Fibroblast of peridontal ligament (primary cell): Measurements from ENCODE around the gene MAPKAP1.

Experiments used
- DNase-seq: peaks from one replicate; pipeline ENCODE4 v3.0.0-alpha.2; 2010; ENCODE audit errors: extremely low read depth

Gene MAPKAP1

DNA sequence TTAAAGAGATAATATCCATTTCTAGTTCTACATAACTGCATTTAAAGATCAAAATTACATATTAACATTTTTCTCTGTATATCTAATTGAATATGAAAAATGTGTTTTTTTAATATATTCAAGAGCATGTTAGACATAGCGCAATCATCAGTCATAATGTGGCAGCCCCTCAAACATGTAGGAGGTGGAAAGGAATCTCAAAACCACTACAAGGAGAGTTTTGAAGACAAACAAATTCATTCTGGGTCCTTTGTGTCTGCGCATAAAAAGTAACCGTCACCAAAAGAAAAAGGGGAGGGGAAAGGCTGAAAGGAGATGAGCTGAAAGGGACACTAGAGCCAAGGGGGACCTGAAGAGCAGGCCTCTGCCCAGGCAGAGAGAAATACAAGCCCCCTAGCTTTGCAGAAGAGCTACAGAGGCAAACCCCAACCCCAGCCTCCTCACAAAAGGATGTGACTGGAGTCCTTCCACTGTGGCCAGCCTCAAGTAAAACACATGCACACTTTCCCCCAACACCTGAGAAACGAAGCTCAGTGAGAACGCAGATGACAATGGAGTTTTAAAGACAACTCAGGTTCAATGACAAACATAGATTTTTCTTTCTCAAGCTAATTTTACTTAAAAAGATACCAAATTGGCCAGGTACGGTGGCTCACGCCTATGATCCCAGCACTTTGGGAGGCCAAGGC lies 62.0 kb downstream of the MAPKAP1 start:
- DNase-seq: no peak

DNA sequence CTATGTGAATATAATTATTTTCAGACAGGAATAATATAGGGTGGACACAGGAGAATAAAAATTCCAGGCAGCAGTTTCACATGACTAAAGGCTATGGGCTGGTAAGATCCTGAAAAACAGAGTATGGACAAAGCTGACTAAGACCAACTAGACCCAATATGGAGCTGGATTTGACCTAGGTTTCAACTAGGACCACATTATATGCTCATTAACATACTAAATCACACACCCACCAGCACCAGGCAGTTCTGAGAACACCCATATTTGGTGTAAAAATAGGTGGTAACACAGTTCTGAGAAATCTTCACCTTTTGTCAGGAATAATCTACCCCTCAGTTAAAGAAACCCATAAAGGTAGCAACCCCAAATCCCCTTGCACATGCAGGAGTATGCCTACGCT lies 64.7 kb downstream of the MAPKAP1 start:
- DNase-seq: no peak

DNA sequence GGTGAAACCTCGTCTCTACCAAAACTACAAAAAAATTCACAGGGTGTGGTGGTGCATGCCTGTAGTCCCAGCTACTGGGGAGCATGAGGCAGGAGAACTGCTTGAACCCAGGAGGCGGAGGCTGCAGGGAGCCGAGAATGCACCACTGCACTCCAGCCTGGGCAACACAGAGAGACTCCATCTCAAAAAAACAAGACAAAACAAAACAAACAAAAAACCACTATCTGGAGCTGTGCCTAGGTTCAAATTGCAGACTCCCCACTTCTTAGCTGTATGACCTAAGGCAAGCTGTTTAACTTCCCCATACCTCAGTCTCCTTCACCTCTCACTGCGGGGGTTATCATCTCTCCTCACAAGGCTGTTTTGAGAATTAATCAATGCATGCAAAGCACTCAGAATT lies 68.0 kb downstream of the MAPKAP1 start:
- DNase-seq: no peak

DNA sequence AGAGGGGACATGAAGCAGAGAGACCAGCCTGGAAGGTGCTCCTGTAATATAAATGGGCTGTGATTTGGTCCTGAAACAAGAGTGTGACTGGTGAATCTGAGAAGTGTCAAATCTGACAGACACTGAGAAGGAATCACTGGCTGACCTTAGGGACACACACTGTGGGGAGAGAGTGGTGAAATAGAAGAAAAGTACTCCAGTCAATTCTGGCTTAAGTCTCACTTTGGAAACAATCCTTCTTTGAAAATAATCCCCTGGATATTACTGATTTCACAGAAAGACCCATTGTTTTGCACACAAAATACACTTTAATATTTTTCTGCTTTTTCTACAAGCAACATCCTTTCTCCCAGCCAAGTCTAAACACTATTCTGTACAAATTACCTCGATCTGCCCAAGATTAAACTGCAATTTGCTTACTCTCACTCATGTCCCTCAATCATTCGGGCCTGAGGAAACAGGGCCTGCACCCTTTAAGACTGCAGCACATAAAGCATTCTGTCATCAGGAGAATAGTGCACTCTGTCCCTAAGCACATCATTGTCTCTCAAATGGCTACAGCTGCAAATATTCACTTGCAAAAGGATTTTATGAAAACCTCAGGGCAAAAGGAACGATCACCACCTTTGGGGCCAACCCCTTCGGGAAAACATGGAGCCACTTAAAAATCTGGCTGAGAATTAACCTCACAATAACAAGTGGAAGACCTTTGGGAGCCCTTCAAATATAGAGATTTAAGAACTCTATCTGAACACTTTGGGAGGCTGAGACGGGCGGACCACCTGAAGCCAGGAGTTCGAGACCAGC lies 68.6 kb downstream of the MAPKAP1 start:
- DNase-seq: no peak

DNA sequence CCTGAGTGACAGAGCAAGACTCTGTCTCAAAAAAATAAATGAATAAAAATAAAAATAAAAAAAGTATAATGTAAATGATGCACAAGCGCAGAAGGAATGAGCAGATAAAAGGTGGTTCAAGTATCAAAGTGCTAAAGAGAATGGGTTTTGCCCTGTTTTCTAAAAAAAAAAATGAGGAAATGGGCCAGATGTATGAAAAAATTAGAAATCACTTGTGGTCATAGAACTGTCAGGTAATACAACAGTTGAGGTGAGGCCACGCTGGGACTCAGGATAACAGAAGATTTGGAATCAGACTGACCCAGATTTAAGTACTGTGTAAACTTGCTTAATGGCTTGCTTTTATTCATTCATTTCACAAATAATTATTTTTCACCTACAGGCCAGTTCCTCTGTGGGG lies 69.8 kb downstream of the MAPKAP1 start:
- DNase-seq: no peak

DNA sequence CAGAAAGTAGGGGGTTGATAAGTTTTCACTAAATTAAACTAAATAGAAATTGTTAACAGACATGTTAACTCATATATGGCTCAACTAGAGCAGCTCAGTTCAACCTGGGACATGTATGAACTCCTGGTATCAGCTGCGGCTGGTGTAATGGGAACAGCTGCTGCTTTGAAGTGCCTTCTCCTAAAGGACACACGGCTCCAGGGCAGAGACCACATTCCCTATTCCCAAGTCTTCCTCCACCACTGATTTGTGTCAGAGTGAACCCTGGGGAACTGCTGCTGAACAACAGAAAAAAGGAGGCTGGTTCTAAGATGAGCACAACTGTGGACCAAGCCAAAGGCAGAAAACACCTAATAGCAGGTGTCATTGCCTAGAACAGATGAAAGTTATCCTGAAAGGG lies 71.1 kb downstream of the MAPKAP1 start:
- DNase-seq: no peak

DNA sequence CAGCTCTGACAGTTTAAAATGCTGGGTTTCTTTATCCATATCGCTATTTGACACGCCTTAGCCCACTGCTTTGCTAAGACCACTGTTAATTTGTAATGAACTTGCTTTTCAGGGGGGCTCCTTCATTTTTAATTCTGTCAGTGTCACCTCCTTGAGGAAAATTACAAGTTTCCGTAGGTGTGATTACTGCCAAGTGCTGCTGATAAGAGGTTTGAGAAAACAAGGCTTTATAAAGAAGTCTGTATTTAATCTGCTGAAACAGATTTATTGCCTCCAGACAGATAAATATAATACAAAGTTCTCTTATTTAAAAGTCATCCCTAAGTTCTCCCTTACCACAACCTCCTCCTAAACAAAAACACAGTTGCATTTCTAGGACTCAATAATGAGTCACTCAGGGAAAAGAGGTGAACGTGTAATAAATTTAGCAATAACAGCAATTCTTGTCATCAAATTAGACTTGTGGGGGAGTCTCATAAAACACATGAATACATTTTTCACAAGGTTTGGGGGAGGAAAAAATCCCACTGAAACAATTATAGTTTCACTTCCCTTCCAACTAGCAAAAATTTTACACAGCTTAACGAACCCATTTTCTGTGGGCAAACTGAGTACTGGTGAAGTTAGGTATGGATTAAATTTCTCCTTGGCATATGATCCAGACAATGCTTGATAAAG lies 72.8 kb downstream of the MAPKAP1 start:
- DNase-seq: no peak

DNA sequence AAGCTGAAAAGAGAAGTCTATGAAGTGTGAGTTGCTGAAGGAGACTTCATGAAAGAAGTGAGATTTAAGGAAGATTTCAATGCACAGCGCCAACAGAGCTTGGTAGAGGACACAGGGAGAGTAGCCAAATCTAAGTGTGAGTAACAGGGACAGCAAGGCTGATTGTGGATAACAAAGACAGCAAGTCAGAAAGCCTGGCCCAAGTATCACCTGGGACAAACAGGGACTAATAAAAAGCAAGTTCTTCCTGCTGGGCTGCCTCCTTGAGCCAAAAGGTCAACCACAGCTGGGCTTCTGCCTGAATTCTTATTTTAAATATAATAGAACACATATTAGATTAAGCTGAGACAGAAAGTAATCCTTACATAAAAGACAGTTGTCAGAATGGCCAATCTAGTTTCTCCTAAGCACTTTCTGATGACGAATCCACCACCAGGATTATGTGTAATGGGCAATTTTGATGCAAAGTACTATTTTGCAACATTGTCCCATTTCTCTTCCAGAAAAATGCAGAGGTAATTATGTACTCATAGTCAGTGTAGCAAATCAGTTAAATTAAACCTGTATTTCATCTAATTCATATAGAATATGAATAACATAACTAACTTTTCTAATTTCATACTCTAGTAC lies 73.8 kb downstream of the MAPKAP1 start:
- DNase-seq: no peak

DNA sequence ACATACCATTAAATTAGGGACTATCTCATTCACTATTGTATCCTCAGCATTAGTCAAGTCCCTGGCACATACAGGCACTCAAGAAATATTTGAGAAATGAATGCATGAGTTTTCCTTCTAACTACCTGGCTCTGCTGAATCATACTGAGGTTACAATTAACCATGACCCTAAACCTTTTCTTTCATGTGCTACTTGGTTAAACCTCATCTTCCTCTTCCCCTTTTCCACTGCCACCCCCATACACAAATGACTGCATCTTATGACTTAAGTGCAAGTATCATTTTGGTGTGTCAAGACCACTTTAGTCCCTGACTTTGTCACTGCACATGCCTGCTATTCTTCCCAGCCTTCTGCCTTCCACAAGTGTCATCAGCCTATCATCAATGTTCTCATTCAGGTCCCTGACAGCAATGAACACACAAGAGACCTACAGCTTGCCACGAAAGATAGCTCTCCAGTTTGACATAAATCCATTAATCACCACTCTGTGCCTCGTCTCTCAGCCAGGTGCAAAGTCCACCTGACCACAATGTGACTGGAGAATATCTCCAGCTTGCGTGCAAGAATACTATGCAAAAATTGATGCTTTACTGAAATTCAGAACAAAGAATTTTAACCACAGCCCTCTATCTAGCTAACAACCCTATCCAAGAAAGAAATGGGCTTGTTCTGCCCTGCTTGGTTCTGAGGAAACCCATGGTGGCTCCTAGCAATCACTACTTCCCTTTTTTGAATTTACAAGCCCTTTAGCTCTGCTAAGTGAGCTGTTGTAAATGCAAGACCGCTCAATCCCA lies 74.5 kb downstream of the MAPKAP1 start:
- DNase-seq: no peak

DNA sequence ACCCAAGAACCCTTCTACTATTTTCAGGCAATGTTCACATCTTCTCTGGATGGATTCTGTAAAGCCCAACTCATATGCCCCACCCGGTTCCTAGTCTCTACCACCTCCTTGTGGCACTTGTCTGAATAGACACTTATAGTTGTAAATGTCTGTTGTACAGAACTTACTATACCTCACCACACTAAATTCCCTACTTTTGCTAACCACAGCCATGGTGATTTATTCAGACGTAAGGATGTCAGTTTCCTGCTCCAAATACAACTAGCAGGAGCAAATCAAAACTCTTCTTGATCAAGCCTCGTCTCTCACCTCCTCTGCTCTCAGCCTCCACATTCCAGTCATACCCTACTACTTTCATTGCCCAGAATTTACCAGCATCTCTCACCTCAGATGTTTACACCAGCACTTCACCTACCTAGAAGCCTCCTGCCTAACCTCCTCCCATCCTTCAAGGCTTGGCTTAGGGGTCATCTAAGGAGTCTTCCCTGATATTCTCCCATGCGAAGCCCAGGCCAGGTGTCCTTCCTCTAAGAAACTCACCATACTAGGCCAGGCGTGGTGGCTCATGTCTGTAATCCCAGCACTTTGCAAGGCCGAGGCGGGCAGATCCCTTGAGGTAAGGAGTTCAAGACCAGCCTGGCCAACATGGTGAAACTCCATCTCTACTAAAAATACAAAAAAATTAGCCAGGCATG lies 75.5 kb downstream of the MAPKAP1 start:
- DNase-seq: peak; percentile 73

DNA sequence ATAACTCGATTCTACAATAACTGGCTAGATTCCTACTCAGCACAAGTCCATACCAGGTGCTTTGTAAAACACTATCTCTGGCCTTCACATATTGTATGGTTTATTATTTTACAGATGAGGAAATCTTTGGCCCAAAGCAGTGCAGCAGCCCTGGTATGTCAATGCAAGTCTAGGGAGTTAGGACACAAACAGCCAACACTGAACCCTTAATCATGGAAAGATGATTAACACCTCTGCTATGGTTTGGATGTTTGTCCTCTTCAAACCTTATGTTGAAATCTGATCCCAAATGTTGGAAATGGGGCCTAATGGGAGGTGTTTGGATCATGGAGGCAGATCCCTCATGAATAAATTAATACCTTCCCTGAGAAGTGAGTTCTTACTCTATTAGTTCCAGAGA lies 76.6 kb downstream of the MAPKAP1 start:
- DNase-seq: no peak

DNA sequence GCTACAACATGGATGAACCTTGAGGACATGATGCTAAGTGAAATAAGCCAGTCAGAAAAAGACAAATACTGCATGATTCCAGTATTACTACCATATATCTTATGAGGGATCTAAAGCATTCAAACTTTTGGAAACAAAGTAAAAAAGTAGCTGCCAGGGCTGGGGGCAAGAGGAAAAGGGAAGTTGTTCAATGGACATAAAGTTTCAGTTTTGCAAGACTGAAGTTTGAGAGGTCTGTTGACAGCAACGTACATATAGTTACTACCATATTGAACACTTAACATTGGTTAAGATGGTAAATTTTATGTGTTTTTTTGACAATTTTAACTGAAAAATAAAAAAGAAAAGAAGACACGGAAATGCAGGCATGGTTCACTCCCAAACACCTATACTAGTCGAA lies 77.6 kb downstream of the MAPKAP1 start:
- no peak for DNase-seq

DNA sequence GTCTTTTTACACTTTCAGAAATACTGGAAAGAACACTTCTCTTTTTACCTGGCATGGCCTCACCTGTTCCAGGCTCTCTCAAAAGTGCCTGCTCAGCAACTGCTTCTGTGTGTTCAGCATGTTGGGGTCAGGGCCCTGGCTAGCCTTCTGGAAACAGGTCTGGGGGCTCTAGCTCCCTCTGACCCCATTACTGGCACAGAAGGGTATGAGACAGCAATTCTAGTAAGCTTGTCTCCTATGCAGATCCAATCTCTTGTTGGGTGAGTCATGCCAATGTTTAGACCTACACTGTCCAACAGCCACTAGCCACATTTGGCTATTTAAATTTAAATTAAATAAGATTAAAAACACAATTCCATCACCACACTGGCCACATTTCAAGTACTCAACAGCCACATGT lies 80.8 kb downstream of the MAPKAP1 start:
- DNase-seq: peak; percentile 66

DNA sequence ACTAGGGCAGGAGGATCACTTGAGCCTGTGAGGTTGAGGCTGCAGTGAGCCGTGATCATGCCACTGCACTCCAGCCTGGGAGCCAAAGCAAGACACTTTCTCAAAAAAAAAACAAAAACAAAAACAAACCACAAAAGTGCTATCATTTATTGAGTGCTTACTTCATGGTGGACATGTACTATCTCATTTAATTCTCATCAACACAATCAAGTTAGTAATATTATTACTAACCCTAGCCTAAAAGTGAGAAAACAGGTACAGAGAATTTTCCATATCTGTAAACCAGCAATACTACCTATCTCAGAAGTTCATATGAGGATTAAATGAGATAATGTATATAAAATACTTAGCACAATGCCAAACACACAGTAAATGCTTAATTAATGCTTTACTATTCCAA lies 85.8 kb downstream of the MAPKAP1 start:
- no peak for DNase-seq

DNA sequence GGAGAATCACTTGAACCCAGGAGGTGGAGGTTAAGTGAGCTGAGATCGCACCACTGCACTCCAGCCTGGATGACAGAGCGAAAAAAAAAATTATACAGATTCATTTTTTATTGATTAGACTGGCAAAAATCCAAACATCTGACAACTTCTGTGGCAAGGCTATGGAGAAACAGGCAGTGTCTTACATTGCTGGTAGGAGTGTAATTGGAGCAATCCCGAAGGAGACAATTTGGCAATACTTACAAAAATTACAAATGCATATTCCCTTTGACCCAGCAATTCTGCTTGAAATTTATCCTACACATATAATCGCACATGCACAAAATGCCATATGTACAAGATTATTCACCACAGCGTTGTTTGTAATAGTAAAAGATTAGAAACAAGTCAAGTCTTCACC lies 86.8 kb downstream of the MAPKAP1 start:
- DNase-seq: peak; percentile 57

DNA sequence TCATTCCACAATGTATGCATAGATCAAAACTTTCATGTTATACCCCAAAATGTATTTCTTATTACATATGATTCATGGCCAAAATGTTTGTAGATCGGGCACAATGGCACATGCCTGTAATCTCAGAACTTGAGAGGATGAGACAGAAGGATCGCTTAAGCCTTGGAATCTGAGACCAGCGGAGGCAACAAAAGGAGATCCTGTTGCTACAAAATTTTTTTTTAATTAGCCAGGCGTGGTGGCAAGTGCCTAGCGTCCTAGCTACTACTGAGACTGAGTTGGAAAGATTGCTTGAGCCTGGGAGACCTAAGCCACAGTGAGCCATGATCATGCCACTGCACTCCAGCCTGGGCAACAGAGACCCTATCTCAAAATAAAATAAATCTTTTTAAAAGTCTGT lies 89.9 kb downstream of the MAPKAP1 start:
- no peak for DNase-seq

DNA sequence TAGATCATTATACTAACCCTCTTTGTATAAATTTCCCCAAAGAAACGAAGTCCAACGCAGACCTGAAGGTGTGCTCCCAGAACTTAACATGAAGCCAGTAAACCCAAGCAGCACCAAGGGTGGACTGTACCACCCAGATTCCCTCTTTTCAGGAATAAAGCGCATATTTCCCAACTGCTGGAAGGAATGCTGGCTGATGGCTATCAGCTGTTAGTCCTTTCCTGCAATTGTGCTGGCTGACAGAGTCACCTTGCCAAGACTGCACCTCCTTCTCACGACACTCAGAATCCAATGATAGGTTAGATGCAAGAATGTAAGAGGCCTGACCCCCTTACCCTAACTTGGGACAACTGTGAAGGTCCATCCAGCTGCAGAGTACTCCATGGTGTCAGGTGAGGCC lies 93.9 kb downstream of the MAPKAP1 start:
- no peak for DNase-seq

DNA sequence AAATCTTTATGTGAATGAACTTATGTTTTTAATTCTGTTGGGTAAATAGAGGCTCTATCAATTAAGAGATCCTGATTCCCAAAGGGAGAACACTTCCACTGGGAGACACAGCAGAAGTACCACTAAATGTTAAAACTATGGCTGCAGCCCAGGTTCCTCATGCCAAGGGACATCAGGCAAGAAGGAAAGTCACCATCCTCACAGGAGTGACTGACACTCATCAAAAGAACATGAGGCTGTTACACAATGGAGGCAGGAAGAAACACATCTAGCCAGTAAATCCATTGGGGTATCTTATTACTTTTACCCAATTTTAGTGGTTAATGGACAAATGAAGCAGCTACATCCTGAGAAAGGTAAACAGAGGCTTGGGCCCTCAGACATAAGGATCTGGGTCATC lies 94.4 kb downstream of the MAPKAP1 start:
- DNase-seq: no peak

DNA sequence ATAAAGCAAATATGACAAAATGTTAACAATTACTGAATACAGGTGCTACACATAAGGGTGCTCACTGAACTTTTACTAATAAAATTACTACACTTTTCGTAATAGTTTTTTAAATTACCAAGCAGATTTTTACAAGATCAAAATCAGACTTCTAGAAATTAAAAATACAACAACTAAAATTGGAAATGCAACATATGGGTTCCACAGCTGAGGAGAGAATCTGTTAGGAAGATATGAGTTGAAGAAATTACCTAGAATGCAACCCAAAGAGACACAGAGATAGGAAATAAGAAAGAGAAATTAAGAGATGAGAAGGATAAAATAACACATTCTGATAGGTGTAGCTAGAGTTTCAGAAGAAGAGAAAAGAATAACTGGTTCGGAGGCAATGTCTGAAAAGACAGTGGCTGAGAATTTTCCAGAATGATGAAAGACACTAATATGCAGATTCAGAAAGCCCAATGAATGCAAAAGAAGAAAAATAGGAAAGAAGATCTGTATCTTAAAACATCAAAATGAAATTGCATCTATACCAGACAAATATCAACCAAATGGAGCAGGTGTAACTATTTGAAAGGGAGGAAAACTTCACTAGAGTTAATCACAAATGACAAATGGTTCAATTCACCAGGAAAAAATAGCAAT lies 95.8 kb downstream of the MAPKAP1 start:
- DNase-seq: no peak

DNA sequence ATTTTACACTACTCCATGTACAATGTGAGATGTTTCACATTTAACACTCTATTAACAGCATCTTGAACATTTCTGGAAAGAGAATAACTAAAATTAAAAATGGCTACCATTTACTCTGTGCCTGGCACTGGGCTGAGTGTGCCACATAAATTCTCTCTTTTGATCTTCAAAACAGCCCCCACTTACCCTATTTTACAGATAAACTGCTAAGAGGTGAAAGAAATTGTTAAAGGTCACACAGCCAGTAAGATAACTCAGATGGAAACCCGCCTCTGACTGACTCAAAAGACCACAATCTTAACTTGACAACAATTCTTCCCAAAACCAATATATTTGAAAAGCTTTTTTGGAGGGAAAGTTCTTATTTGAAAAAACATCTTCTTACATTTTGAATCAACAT lies 97.3 kb downstream of the MAPKAP1 start:
- no peak for DNase-seq
